Measurements from ENCODE around the gene KRT81.
"Not testable (repeated sequence)": the region's sequence is repeated elsewhere in the genome, so short reads cannot be mapped to it uniquely, and the experiment has no call there.

The KRT81 gene

GRCh38 chr12:52270541-52271070, 20.7 kb downstream of the KRT81 start:
- no peak for DNase-seq

GRCh38 chr12:52268212-52268611, 23.1 kb downstream of the KRT81 start:
- no peak for DNase-seq

GRCh38 chr12:52267699-52268098, 23.6 kb downstream of the KRT81 start:
- DNase-seq, result no peak

- no peak for DNase-seq
Measured at GRCh38 chr12:52267266-52267665, 24.1 kb downstream of the KRT81 start.

GRCh38 chr12:52266514-52266913, 24.8 kb downstream of the KRT81 start:
- no peak for DNase-seq

GRCh38 chr12:52264435-52264825, 26.9 kb downstream of the KRT81 start:
- DNase-seq, result no peak

GRCh38 chr12:52263761-52264434, 27.4 kb downstream of the KRT81 start:
- no peak for DNase-seq

GRCh38 chr12:52262286-52262685, 29.0 kb downstream of the KRT81 start:
- DNase-seq, result no peak

- DNase-seq, result no peak
Measured at GRCh38 chr12:52261208-52261484, 30.2 kb downstream of the KRT81 start.

- no peak for DNase-seq
Measured at GRCh38 chr12:52260361-52261207, 30.8 kb downstream of the KRT81 start.

GRCh38 chr12:52259657-52260243, 31.6 kb downstream of the KRT81 start:
- no peak for DNase-seq

- no peak for DNase-seq
Measured at GRCh38 chr12:52258335-52258901, 32.9 kb downstream of the KRT81 start.

GRCh38 chr12:52257922-52258321, 33.4 kb downstream of the KRT81 start:
- not testable (repeated sequence) for DNase-seq

GRCh38 chr12:52257074-52257551, 34.2 kb downstream of the KRT81 start:
- DNase-seq, result no peak

- DNase-seq, result no peak
Measured at GRCh38 chr12:52256584-52256935, 34.8 kb downstream of the KRT81 start.

GRCh38 chr12:52255926-52256583, 35.3 kb downstream of the KRT81 start:
- DNase-seq, result no peak

- DNase-seq, result no peak
Measured at GRCh38 chr12:52254965-52255751, 36.2 kb downstream of the KRT81 start.

- no peak for DNase-seq
Measured at GRCh38 chr12:52254180-52254964, 37.0 kb downstream of the KRT81 start.

- no peak for DNase-seq
Measured at GRCh38 chr12:52253391-52254179, 37.7 kb downstream of the KRT81 start.

- peak; percentile 74 for DNase-seq
Measured at GRCh38 chr12:52252728-52253343, 38.5 kb downstream of the KRT81 start.
